Vagina (tissue), 2 donors: ENCODE results near the gene EHMT1.

Experiments used
- CTCF ChIP-seq, 3 experiments: fragments of 450-650 bp in 2 of 3; fragments of 200-600 bp in 1 of 3; sonication (generic) in 1 of 3; IDR thresholded peaks; one replicate each; pipeline ENCODE4 v1.5.1; 2017 to 2019; ENCODE audit warnings: antibody characterized with exemption in 3 of 3, mild to moderate bottlenecking in 2 of 3, moderate library complexity in 2 of 3
- POLR2A ChIP-seq, 2 donors: fragments of 450-650 bp; IDR thresholded peaks; one replicate each; pipeline ENCODE4 v1.6.1; 2017; ENCODE audit warnings: antibody characterized with exemption in 2 of 2, mild to moderate bottlenecking in 2 of 2, moderate library complexity in 2 of 2
- POLR2AphosphoS5 ChIP-seq, 2 donors: sonication (generic); formaldehyde crosslinking; IDR thresholded peaks; one replicate each; pipeline ENCODE4 v1.9.0; 2017; ENCODE audit warnings: antibody characterized with exemption in 2 of 2, mild to moderate bottlenecking in 2 of 2, low read depth in 1 of 2; ENCODE audit not compliant: insufficient read depth in 1 of 2

GRCh38 chr9:137615387-137615871, 3.4 kb upstream of the EHMT1 start:
- no peak for TF ChIP-seq CTCF (IDR thresholded peaks at IDR 0.05)
- TF ChIP-seq POLR2A (IDR thresholded peaks at IDR 0.05): no peak
- TF ChIP-seq POLR2AphosphoS5 (IDR thresholded peaks at IDR 0.05; ENCODE audit: insufficient read depth in 1 of 2, low read depth in 1 of 2): no peak
